ENCODE measurements around the gene GON4L. TPM values are rescaled to one million over a fixed set of nuclear protein-coding genes. Genes with fewer than 3 reads are reported as not detected.

GON4L gene
- total and polyA plus RNA-seq, 2 experiments from 2014 or later = 45.2 to 93.1 TPM

DNA sequence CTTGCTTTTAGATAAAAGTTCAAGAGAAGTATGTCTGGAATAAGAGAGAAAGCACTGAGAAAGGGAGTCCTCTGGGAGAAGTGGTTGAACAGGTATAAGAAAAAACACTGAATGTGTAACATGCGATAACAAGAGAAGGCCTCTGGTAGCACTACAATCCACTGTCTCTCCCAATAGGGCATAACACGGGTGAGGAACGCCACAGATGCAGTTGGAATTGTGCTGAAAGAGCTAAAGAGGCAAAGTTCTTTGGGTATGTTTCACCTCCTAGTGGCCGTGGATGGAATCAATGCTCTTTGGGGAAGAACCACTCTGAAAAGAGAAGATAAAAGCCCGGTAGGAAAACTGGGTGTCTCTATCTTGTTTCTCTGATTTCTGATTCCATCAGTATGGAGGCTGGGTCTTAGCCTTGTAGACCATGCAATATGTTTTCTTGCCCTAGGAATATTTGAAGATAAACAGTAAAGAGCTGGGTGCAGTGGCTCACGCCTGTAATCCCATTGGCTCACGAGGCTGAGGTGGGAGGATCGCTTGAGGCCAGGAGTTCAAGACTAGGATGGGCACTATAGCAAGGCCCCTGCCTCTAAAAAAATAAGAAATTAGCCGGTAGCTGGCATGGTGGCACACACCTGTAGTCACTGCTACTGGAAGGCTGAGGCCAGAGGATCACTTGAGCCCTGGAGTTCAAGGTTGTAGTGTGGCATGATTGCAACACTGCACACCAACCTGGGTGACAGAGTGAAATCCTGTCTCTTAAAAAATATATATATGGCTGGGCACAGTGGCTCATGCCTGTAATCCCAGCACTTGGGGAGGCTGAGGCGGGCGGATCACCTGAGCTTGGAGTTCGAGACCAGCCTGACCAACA is 127.7 kb downstream of the GON4L start:
- DNase-seq (ENCODE audit: low spot score) = peak; percentile 93
- Histone ChIP-seq H4K20me1 (replicated peaks; ENCODE audit: insufficient read depth) (no peaks in the 10 kb centered on the region), H3K27me3 (ENCODE audit: insufficient read depth) (no peaks in the 10 kb centered on the region), H3K36me3 (ENCODE audit: insufficient read depth) (peaks cover 21% of the 10 kb centered on the region), H3K79me2 (replicated peaks; ENCODE audit: insufficient read depth) (no peaks in the 10 kb centered on the region), H3K9me2 (ENCODE audit: insufficient read depth) (no peaks in the 10 kb centered on the region), H3F3A (replicated peaks; ENCODE audit: low read depth) (peaks cover 12% of the 10 kb centered on the region), H2AFZ (no peak overlapping the region), H3K27ac (ENCODE audit: low read depth) (peak overlapping the region; percentile 7), H3K4me2 (no peak overlapping the region), H3K4me3 (no peak overlapping the region), H3K4me1 (ENCODE audit: insufficient read depth) (no peaks in the 10 kb centered on the region)
- Mint-ChIP-seq H3K27me3 (ENCODE audit: insufficient read depth, low read depth, poor library complexity) (peaks cover 6% of the 10 kb centered on the region), H3K4me3 (no peak overlapping the region; the same call in 2 of the 3 replicates), H3K36me3 (ENCODE audit: low read depth) (peaks cover 62% of the 10 kb centered on the region), H3K9me3 (no peaks in the 10 kb centered on the region), H3K27ac (no peak overlapping the region), H3K4me1 (no peaks in the 10 kb centered on the region)
- peak; percentile 99 for ATAC-seq
- no peak for TF ChIP-seq ZNF114 (CRISPR knock-in tag; IDR thresholded peaks at IDR 0.05)
- TF ChIP-seq, protein P1, sequence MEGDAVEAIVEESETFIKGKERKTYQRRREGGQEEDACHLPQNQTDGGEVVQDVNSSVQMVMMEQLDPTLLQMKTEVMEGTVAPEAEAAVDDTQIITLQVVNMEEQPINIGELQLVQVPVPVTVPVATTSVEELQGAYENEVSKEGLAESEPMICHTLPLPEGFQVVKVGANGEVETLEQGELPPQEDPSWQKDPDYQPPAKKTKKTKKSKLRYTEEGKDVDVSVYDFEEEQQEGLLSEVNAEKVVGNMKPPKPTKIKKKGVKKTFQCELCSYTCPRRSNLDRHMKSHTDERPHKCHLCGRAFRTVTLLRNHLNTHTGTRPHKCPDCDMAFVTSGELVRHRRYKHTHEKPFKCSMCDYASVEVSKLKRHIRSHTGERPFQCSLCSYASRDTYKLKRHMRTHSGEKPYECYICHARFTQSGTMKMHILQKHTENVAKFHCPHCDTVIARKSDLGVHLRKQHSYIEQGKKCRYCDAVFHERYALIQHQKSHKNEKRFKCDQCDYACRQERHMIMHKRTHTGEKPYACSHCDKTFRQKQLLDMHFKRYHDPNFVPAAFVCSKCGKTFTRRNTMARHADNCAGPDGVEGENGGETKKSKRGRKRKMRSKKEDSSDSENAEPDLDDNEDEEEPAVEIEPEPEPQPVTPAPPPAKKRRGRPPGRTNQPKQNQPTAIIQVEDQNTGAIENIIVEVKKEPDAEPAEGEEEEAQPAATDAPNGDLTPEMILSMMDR (conservative IDR thresholded peaks at IDR 0.05; ENCODE audit: low read depth in 2 of 2) = peak; percentile 78 to 80

DNA sequence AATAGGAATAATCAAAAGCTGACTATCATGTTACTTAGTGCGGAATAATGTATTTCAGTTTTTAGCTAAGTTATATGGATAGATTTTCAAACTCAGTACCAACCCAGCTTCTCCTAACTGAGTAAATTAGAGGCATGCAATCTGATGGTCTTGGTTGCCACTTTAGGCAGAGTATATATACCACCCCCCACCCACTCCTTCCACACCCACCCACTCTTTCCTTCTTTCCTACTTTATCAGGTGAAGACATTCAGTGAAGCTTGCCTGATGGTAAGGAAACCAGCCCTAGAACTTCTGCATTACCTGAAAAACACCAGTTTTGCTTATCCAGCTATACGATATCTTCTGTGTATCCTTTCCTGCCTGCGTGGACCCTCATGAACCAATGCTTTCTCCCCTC is 131.9 kb downstream of the GON4L start:
- Histone ChIP-seq H3K36me3 (ENCODE audit: insufficient read depth) (0 out of 2 replicates have a peak, but pooled peaks cover 14% of the 10 kb centered on the region), H3K27ac (ENCODE audit: low read depth) (no peak overlapping the region), H4K20me1 (replicated peaks; ENCODE audit: insufficient read depth) (no peaks in the 10 kb centered on the region), H3K4me3 (no peak overlapping the region), H2AFZ (no peak overlapping the region), H3K9me2 (ENCODE audit: insufficient read depth) (no peaks in the 10 kb centered on the region), H3K79me2 (replicated peaks; ENCODE audit: insufficient read depth) (no peaks in the 10 kb centered on the region), H3F3A (replicated peaks; ENCODE audit: low read depth) (peaks cover 8% of the 10 kb centered on the region), H3K27me3 (ENCODE audit: insufficient read depth) (no peaks in the 10 kb centered on the region), H3K4me1 (ENCODE audit: insufficient read depth) (no peaks in the 10 kb centered on the region), H3K4me2 (no peak overlapping the region)
- H3K36me3 Mint-ChIP-seq (ENCODE audit: low read depth) = peaks cover 42% of the 10 kb centered on the region
- H3K9me3 Mint-ChIP-seq = no peaks in the 10 kb centered on the region
- no peaks in the 10 kb centered on the region for H3K4me1 Mint-ChIP-seq
- ATAC-seq (no peak), DNase-seq (ENCODE audit: low spot score) (no peak)
- H3K4me3 Mint-ChIP-seq = no peak overlapping the region
- H3K27me3 Mint-ChIP-seq (ENCODE audit: insufficient read depth, low read depth, poor library complexity) = peaks cover 6% of the 10 kb centered on the region
- H3K27ac Mint-ChIP-seq = no peak overlapping the region
- TF ChIP-seq EZH2 (IDR thresholded peaks at IDR 0.05; ENCODE audit: low read depth, unreplicated experiment) = no peak
- TF ChIP-seq, protein P2, sequence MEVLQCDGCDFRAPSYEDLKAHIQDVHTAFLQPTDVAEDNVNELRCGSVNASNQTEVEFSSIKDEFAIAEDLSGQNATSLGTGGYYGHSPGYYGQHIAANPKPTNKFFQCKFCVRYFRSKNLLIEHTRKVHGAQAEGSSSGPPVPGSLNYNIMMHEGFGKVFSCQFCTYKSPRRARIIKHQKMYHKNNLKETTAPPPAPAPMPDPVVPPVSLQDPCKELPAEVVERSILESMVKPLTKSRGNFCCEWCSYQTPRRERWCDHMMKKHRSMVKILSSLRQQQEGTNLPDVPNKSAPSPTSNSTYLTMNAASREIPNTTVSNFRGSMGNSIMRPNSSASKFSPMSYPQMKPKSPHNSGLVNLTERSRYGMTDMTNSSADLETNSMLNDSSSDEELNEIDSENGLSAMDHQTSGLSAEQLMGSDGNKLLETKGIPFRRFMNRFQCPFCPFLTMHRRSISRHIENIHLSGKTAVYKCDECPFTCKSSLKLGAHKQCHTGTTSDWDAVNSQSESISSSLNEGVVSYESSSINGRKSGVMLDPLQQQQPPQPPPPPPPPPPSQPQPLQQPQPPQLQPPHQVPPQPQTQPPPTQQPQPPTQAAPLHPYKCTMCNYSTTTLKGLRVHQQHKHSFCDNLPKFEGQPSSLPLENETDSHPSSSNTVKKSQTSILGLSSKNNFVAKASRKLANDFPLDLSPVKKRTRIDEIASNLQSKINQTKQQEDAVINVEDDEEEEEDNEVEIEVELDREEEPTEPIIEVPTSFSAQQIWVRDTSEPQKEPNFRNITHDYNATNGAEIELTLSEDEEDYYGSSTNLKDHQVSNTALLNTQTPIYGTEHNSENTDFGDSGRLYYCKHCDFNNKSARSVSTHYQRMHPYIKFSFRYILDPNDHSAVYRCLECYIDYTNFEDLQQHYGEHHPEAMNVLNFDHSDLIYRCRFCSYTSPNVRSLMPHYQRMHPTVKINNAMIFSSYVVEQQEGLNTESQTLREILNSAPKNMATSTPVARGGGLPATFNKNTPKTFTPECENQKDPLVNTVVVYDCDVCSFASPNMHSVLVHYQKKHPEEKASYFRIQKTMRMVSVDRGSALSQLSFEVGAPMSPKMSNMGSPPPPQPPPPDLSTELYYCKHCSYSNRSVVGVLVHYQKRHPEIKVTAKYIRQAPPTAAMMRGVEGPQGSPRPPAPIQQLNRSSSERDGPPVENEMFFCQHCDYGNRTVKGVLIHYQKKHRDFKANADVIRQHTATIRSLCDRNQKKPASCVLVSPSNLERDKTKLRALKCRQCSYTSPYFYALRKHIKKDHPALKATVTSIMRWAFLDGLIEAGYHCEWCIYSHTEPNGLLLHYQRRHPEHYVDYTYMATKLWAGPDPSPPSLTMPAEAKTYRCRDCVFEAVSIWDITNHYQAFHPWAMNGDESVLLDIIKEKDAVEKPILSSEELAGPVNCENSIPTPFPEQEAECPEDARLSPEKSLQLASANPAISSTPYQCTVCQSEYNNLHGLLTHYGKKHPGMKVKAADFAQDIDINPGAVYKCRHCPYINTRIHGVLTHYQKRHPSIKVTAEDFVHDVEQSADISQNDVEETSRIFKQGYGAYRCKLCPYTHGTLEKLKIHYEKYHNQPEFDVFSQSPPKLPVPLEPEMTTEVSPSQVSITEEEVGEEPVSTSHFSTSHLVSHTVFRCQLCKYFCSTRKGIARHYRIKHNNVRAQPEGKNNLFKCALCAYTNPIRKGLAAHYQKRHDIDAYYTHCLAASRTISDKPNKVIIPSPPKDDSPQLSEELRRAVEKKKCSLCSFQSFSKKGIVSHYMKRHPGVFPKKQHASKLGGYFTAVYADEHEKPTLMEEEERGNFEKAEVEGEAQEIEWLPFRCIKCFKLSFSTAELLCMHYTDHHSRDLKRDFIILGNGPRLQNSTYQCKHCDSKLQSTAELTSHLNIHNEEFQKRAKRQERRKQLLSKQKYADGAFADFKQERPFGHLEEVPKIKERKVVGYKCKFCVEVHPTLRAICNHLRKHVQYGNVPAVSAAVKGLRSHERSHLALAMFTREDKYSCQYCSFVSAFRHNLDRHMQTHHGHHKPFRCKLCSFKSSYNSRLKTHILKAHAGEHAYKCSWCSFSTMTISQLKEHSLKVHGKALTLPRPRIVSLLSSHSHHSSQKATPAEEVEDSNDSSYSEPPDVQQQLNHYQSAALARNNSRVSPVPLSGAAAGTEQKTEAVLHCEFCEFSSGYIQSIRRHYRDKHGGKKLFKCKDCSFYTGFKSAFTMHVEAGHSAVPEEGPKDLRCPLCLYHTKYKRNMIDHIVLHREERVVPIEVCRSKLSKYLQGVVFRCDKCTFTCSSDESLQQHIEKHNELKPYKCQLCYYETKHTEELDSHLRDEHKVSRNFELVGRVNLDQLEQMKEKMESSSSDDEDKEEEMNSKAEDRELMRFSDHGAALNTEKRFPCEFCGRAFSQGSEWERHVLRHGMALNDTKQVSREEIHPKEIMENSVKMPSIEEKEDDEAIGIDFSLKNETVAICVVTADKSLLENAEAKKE (CRISPR knock-in tag; IDR thresholded peaks at IDR 0.05) = no peak
- TF ChIP-seq ZNF114 (CRISPR knock-in tag; IDR thresholded peaks at IDR 0.05) = no peak
- TF ChIP-seq POLR2AphosphoS5 (IDR thresholded peaks at IDR 0.05; ENCODE audit: low read depth) = no peak
- no peak for TF ChIP-seq JUNB (IDR thresholded peaks at IDR 0.05; ENCODE audit: unreplicated experiment)
- TF ChIP-seq NANOG (IDR thresholded peaks at IDR 0.05; ENCODE audit: borderline replicate concordance) = no peak
- TF ChIP-seq CREB1 (CRISPR knock-in tag; IDR thresholded peaks at IDR 0.05; ENCODE audit: low read depth) = no peak
- no peak for TF ChIP-seq EZH2phosphoT487 (IDR thresholded peaks at IDR 0.05; ENCODE audit: unreplicated experiment)
- TF ChIP-seq, protein P1 (conservative IDR thresholded peaks at IDR 0.05; ENCODE audit: low read depth in 2 of 2) = no peak
- TF ChIP-seq ZNF331 (CRISPR knock-in tag; IDR thresholded peaks at IDR 0.05; ENCODE audit: low read depth) = no peak
- TF ChIP-seq STAT1 (IDR thresholded peaks at IDR 0.05; ENCODE audit: unreplicated experiment) = no peak
